ENCODE measurements around the gene TES. TPM values are rescaled to one million over a fixed set of nuclear protein-coding genes. Genes with fewer than 3 reads are reported as not detected.
A peak's percentile ranks its signal among the peaks of the same experiment; 100 is the strongest.

TES gene, protein sequence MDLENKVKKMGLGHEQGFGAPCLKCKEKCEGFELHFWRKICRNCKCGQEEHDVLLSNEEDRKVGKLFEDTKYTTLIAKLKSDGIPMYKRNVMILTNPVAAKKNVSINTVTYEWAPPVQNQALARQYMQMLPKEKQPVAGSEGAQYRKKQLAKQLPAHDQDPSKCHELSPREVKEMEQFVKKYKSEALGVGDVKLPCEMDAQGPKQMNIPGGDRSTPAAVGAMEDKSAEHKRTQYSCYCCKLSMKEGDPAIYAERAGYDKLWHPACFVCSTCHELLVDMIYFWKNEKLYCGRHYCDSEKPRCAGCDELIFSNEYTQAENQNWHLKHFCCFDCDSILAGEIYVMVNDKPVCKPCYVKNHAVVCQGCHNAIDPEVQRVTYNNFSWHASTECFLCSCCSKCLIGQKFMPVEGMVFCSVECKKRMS
- total RNA-seq (100 to 1,000 TPM; 109 to 125 TPM), polyA plus RNA-seq (100 to 1,000 TPM; 183 to 248 TPM)

DNA sequence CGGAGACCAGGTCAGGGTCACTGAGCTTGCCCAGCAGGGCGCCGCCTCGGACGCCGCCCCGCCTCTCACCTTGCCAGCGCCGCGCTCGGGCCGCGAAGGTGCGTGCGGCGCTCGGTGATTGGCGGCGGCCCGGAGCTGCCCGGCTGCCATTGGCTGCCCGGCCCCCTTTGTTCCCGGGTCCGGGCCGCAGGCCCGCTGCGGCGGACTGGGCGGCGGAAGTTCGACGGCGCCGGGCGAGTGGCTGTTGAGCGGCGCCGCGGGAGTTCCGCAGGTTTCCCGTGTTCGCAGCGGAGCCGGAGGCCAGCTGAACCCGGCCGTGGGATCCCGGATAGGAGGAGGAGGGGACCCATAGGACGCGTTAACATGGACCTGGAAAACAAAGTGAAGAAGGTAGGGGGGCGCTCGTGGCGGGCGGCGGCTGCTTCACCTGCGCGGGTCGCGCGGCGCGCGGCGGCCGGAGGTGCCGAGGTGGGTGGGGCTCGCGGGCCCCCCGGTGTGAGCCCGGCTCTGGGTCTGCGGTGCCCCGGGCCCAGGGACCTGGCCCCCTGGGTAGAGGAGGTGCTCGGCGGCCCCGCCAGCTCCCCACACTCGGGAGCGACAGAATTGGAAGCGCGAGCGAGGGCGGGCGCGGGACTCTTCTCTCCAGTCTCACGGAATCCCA lies at the start of gene TES:
Gene TES (plus strand): TSS at position 195 of the 661 bp plus-strand sequence. CDS start 169 bp downstream, at position 364.
- Mint-ChIP-seq H3K36me3 (peaks cover 2 to 15% of the 10 kb centered on the region in 2 donors), H3K27me3 (no peaks in the 10 kb centered on the region), H3K27ac (peak within 1 kb of the TSS; percentile 96 to 99 (median 98)), H3K9me3 (peaks cover 0 to 3% (median 0%) of the 10 kb centered on the region in 8 donors), H3K4me1 (peaks cover 42 to 55% (median 49%) of the 10 kb centered on the region in 4 donors), H3K4me3 (peak within 1 kb of the TSS; percentile 93 to 98 (median 98))
- H3K27me3 ChIP-seq (ENCODE audit: insufficient read depth, low read length) = no peaks in the 10 kb centered on the region
- ChIA-PET POLR2A (ENCODE audit: partially characterized antibody) (interaction anchor here (0.7 to 5.9 kb wide), 19 partner anchors 8 to 1287 kb away, joined by 3 to 96 read pairs (median 5); no protein-coding TSS in a partner anchor), CTCF (ENCODE audit: partially characterized antibody) (interaction anchor here (0.8 to 6.3 kb wide), 15 partner anchors 8 to 381 kb away, joined by 3 to 118 read pairs (median 5); no protein-coding TSS in a partner anchor)
- peak within 1 kb of the TSS; percentile 62 to 82 for H3K4me3 ChIP-seq (ENCODE audit: low read length in 2 of 2)
- H3K27ac ChIP-seq (ENCODE audit: low read depth, low read length) = peak within 1 kb of the TSS; percentile 92
- intact Hi-C loops (cut with micrococcal nuclease) = loop anchor here (1.0 to 10.0 kb wide), 9 partner anchors 11 to 1974 kb away; partner anchors contain the start of genes CAPZA2, LSM8, MDFIC and ST7
- no peaks in the 10 kb centered on the region for H3K9me3 ChIP-seq (ENCODE audit: control insufficient read depth in 1 of 2, low read length in 2 of 2)
- no peaks in the 10 kb centered on the region for H3K36me3 ChIP-seq (ENCODE audit: insufficient read depth, low read length)
- peaks cover 48% of the 10 kb centered on the region for H3K4me1 ChIP-seq (ENCODE audit: insufficient read depth, low read length)
- DNase-seq = peak; percentile 48 to 69 (median 58)

DNA sequence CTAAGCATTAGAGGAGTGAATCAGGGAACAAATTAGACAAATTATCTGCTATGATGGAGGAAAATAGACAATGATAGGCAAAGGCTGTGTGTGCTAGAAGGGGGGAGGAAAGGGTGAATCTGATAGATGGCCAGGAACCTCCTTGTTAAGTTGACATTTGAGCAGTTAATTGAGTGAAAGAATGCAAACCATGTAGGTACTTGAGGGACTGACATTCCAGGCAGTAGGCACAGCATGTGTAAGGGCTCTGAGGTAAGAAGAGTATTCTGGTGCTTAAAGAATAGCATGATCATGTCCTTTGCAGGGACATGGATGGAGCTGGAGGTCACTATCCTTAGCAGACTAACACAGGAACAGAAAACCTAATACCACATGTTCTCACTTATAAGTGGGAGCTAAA lies 48.6 kb upstream of the TES start:
- no peak for DNase-seq
- Mint-ChIP-seq H3K4me1 (peaks cover 0 to 1% (median under 1%) of the 10 kb centered on the region in 4 donors), H3K27ac (no peak overlapping the region), H3K9me3 (no peaks in the 10 kb centered on the region), H3K27me3 (peaks cover 12 to 19% of the 10 kb centered on the region in 2 donors), H3K4me3 (no peak overlapping the region), H3K36me3 (no peaks in the 10 kb centered on the region)
- intact Hi-C loops (cut with micrococcal nuclease) = no loop called here
- Histone ChIP-seq H3K4me1 (ENCODE audit: insufficient read depth, low read length) (no peaks in the 10 kb centered on the region), H3K27me3 (ENCODE audit: insufficient read depth, low read length) (peaks cover 4% of the 10 kb centered on the region), H3K27ac (ENCODE audit: low read depth, low read length) (no peak overlapping the region), H3K9me3 (ENCODE audit: control insufficient read depth in 1 of 2, low read length in 2 of 2) (no peaks in the 10 kb centered on the region), H3K4me3 (ENCODE audit: low read length in 2 of 2) (no peak overlapping the region), H3K36me3 (ENCODE audit: insufficient read depth, low read length) (no peaks in the 10 kb centered on the region)
- ChIA-PET CTCF (ENCODE audit: partially characterized antibody) (no interaction called here), POLR2A (ENCODE audit: partially characterized antibody) (no interaction called here)

DNA sequence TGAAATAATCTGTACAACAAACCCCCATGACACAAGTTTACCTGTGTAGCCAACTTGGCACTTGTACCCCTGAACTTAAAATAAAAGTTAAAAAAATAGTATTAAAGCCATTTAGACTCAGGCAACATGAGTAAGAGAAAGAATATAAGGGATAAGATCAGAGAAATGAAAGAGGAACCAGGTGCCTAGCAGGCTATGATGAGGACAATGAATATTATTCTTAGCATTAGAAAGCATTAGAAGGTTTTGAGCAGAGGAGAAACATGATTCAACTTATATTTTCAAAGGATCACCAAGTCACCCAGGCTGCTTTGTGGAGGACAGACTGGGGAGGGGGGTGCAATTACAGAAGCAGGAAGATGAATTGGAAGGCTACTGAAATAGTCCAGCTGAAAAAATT lies 48.1 kb upstream of the TES start:
- Mint-ChIP-seq H3K4me3 (no peak overlapping the region), H3K27ac (no peak overlapping the region), H3K27me3 (peaks cover 10 to 20% of the 10 kb centered on the region in 2 donors), H3K9me3 (no peaks in the 10 kb centered on the region), H3K36me3 (no peaks in the 10 kb centered on the region), H3K4me1 (peaks cover 2 to 5% (median 4%) of the 10 kb centered on the region in 4 donors)
- ChIA-PET CTCF (ENCODE audit: partially characterized antibody) (no interaction called here), POLR2A (ENCODE audit: partially characterized antibody) (no interaction called here)
- no peak for DNase-seq
- H3K4me3 ChIP-seq (ENCODE audit: low read length in 2 of 2) = no peak overlapping the region
- peaks cover 3% of the 10 kb centered on the region for H3K4me1 ChIP-seq (ENCODE audit: insufficient read depth, low read length)
- H3K9me3 ChIP-seq (ENCODE audit: control insufficient read depth in 1 of 2, low read length in 2 of 2) = no peaks in the 10 kb centered on the region
- no peak overlapping the region for H3K27ac ChIP-seq (ENCODE audit: low read depth, low read length)
- peaks cover 4% of the 10 kb centered on the region for H3K27me3 ChIP-seq (ENCODE audit: insufficient read depth, low read length)
- no peaks in the 10 kb centered on the region for H3K36me3 ChIP-seq (ENCODE audit: insufficient read depth, low read length)
- intact Hi-C loops (cut with micrococcal nuclease) = no loop called here

DNA sequence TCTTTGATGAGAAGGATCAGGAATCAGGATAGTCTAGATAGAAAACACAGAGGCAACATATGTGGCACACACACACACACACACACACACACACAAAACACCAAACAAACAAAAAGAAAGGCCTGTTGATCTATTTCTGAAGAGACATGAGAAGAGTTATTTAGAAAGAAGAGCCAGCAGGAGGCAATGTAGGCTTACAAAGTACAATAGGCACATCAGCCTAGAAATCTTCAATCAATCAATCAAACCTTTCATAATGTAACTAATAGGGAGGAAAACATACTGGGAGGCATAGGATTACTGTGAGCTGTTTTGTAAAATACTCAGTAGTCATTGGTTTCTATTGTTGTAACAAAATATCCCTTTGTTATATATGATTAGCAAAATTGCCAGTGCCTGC lies 47.3 kb upstream of the TES start:
- no peak for DNase-seq
- Mint-ChIP-seq H3K27me3 (peaks cover 12 to 18% of the 10 kb centered on the region in 2 donors), H3K9me3 (no peaks in the 10 kb centered on the region), H3K4me1 (peaks cover 4 to 8% (median 5%) of the 10 kb centered on the region in 4 donors), H3K36me3 (no peaks in the 10 kb centered on the region), H3K27ac (no peak overlapping the region), H3K4me3 (no peak overlapping the region)
- CTCF ChIA-PET (ENCODE audit: partially characterized antibody) = interaction anchor here (1.3 to 1.9 kb wide), 2 partner anchors 10 to 432 kb away, joined by 5 to 9 read pairs; no protein-coding TSS in a partner anchor
- Histone ChIP-seq H3K27ac (ENCODE audit: low read depth, low read length) (no peak overlapping the region), H3K27me3 (ENCODE audit: insufficient read depth, low read length) (peaks cover 4% of the 10 kb centered on the region), H3K4me1 (ENCODE audit: insufficient read depth, low read length) (peaks cover 6% of the 10 kb centered on the region), H3K4me3 (ENCODE audit: low read length in 2 of 2) (no peak overlapping the region), H3K9me3 (ENCODE audit: control insufficient read depth in 1 of 2, low read length in 2 of 2) (no peaks in the 10 kb centered on the region), H3K36me3 (ENCODE audit: insufficient read depth, low read length) (no peaks in the 10 kb centered on the region)
- POLR2A ChIA-PET (ENCODE audit: partially characterized antibody) = no interaction called here
- intact Hi-C loops (cut with micrococcal nuclease) = no loop called here

DNA sequence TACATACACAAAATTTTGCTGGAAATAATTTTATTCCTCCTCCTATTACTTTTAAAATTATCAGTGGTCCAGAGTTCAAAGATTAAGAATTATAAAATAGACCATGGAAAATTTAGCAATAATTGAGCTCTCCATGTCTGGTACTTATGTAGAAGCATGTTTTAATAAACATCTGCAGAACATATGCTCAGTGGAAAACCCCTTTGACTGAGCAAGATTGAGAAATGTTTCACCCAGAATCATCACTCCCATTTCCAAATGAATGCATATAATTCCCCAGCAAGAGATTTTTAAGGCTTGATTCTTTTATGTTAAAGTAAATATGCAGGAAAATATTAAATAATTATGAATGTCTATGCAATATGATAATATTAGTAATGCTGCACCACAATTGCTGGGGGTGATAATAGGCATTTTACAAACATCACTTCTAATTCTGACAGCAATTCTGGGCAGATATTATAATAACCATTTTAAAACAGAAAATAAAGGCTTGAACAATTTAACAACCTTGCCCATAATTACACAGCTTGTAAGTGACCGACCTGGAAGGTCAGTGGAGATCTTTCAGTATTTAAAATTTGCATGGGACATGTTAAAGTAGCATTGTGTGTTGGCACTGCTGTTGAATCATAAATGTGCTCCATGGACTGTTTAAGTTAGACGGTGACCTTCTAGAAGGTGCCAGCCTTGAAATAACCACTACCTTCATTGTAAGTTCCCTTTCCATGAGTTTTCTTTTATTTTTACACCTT lies 45.6 kb upstream of the TES start:
- Histone ChIP-seq H3K27ac (ENCODE audit: low read depth, low read length) (no peak overlapping the region), H3K9me3 (ENCODE audit: control insufficient read depth in 1 of 2, low read length in 2 of 2) (no peaks in the 10 kb centered on the region), H3K4me3 (ENCODE audit: low read length in 2 of 2) (no peak overlapping the region), H3K27me3 (ENCODE audit: insufficient read depth, low read length) (peaks cover 2% of the 10 kb centered on the region), H3K4me1 (ENCODE audit: insufficient read depth, low read length) (peaks cover 6% of the 10 kb centered on the region), H3K36me3 (ENCODE audit: insufficient read depth, low read length) (no peaks in the 10 kb centered on the region)
- Mint-ChIP-seq H3K4me3 (no peak overlapping the region), H3K36me3 (no peaks in the 10 kb centered on the region), H3K4me1 (peaks cover 4 to 8% (median 5%) of the 10 kb centered on the region in 4 donors), H3K27ac (no peak overlapping the region), H3K27me3 (peaks cover 10 to 16% of the 10 kb centered on the region in 2 donors), H3K9me3 (no peaks in the 10 kb centered on the region)
- CTCF ChIA-PET (ENCODE audit: partially characterized antibody) = interaction anchor here (1.3 to 1.9 kb wide), 2 partner anchors 8 to 72 kb away, joined by 3 to 9 read pairs; no protein-coding TSS in a partner anchor
- intact Hi-C loops (cut with micrococcal nuclease) = no loop called here
- POLR2A ChIA-PET (ENCODE audit: partially characterized antibody) = no interaction called here
- DNase-seq = no peak

DNA sequence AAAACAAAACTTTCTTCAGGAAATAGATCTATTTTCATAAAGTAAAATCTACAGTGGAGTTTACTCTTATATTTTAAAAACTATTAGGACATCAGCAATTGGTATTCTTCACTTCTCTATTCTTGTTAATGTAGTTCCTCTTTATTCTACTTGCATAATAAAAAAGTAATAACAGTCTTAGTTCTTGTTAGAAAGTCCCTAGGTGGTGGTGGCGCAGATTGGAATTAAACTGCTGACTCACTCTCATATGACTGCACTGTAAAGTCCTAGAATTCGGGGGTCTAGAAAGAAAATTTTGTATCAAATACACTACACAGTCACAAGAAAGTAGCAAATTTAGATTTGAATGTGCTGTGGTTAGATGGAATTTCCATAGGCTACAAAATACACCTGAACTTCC lies 44.6 kb upstream of the TES start:
- Mint-ChIP-seq H3K27me3 (peaks cover 11 to 15% of the 10 kb centered on the region in 2 donors), H3K27ac (no peak overlapping the region), H3K4me1 (peaks cover 4 to 8% (median 5%) of the 10 kb centered on the region in 4 donors), H3K4me3 (no peak overlapping the region), H3K9me3 (no peaks in the 10 kb centered on the region), H3K36me3 (no peaks in the 10 kb centered on the region)
- no peaks in the 10 kb centered on the region for H3K36me3 ChIP-seq (ENCODE audit: insufficient read depth, low read length)
- no peak for DNase-seq
- intact Hi-C loops (cut with micrococcal nuclease) = no loop called here
- H3K9me3 ChIP-seq (ENCODE audit: control insufficient read depth in 1 of 2, low read length in 2 of 2) = no peaks in the 10 kb centered on the region
- no peak overlapping the region for H3K4me3 ChIP-seq (ENCODE audit: low read length in 2 of 2)
- POLR2A ChIA-PET (ENCODE audit: partially characterized antibody) = no interaction called here
- no peak overlapping the region for H3K27ac ChIP-seq (ENCODE audit: low read depth, low read length)
- no peaks in the 10 kb centered on the region for H3K27me3 ChIP-seq (ENCODE audit: insufficient read depth, low read length)
- CTCF ChIA-PET (ENCODE audit: partially characterized antibody) = interaction anchor here (3.1 to 3.2 kb wide), 3 partner anchors 14 to 425 kb away, joined by 15 to 18 read pairs (median 16); no protein-coding TSS in a partner anchor
- peaks cover 6% of the 10 kb centered on the region for H3K4me1 ChIP-seq (ENCODE audit: insufficient read depth, low read length)

All from CD4-positive, alpha-beta memory T cell (primary cell).